WERI-Rb-1 (cell line): ENCODE data around the gene FBRSL1.
"Not testable (repeated sequence)": the region's sequence is repeated elsewhere in the genome, so short reads cannot be mapped to it uniquely, and the experiment has no call there.

ENCODE experiments used
- DNase-seq: peaks from one replicate; pipeline ENCODE4 v3.0.0-alpha.2; 2020
- H3K27ac ChIP-seq: fragments of 250-450 bp; sonication (Bioruptor Pico); 2 replicates; pipeline ENCODE4 v1.5.1; 2020; ENCODE audit warnings: mild to moderate bottlenecking, moderate library complexity
- H3K27me3 ChIP-seq: fragments of 250-450 bp; sonication (Bioruptor Pico); 2 replicates; pipeline ENCODE4 v1.5.1; 2021; ENCODE audit warnings: mild to moderate bottlenecking, low read depth, moderate library complexity; ENCODE audit not compliant: insufficient read depth, severe bottlenecking
- H3K36me3 ChIP-seq: fragments of 250-450 bp; sonication (Bioruptor Pico); 2 replicates; pipeline ENCODE4 v1.5.1; 2020; ENCODE audit warnings: mild to moderate bottlenecking, moderate library complexity
- H3K4me3 ChIP-seq: 2 replicates; pipeline ENCODE4 v1.5.1; 2011; ENCODE audit warnings: low read depth, mild to moderate bottlenecking, control low read depth, low read length
- H3K9me3 ChIP-seq: fragments of 250-450 bp; sonication (Bioruptor Pico); 2 replicates; pipeline ENCODE4 v1.5.1; 2021; ENCODE audit warnings: mild to moderate bottlenecking, moderate library complexity; ENCODE audit not compliant: severe bottlenecking
- TF ChIP-seq, protein P1 (sequence below): IDR thresholded peaks from 2 replicates; pipeline ENCODE4 v1.5.1; 2011; ENCODE audit warnings: low read depth, mild to moderate bottlenecking, control low read depth, inconsistent platforms, low read length

Gene FBRSL1

DNA sequence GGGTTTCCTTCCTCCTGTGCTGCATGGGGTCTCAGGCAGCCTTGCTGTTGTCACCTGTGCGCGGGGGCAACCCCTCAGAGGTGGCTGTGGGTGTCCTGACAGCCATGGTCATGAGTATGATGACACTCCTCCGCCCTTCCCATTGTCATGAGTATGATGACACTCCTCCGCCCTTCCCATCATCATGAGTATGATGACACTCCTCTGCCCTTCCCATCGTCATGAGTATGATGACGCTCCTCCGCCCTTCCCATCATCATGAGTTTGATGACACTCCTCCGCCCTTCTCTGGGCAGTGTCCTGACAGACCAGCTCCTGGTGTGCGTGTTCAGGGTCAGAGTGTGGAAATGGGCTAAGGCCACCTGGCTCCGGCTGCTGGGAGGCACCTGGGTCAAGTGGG is 40.0 kb downstream of the FBRSL1 start:
- Histone ChIP-seq H3K36me3 (peaks cover 17% of the 10 kb centered on the region), H3K9me3 (peaks cover 37% of the 10 kb centered on the region), H3K27me3 (no peaks in the 10 kb centered on the region), H3K4me3 (peak overlapping the region; percentile 35), H3K27ac (peak overlapping the region; percentile 99)
- TF ChIP-seq, protein P1, sequence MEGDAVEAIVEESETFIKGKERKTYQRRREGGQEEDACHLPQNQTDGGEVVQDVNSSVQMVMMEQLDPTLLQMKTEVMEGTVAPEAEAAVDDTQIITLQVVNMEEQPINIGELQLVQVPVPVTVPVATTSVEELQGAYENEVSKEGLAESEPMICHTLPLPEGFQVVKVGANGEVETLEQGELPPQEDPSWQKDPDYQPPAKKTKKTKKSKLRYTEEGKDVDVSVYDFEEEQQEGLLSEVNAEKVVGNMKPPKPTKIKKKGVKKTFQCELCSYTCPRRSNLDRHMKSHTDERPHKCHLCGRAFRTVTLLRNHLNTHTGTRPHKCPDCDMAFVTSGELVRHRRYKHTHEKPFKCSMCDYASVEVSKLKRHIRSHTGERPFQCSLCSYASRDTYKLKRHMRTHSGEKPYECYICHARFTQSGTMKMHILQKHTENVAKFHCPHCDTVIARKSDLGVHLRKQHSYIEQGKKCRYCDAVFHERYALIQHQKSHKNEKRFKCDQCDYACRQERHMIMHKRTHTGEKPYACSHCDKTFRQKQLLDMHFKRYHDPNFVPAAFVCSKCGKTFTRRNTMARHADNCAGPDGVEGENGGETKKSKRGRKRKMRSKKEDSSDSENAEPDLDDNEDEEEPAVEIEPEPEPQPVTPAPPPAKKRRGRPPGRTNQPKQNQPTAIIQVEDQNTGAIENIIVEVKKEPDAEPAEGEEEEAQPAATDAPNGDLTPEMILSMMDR = no peak
- DNase-seq = no peak

DNA sequence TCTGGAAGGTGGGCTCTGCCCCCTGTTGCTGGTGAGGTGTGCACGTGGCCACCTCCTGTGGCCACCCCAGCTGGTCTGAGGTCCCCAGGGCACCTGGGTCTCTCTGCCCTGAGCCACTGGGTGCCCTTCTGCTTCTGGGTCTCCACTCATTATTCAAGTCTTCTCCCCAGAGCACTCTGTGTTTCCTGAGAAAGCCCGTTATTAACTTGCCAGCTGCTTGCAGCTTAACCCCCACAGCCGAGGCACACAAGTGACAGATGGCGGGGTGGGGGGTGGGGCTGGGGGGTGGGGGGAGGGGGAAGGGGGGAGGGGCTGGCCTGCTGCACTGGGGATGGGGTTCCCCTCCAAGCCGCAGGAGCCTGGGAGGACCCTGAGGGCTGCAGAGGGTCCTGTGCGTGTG is 40.5 kb downstream of the FBRSL1 start:
- peaks cover 17% of the 10 kb centered on the region for H3K36me3 ChIP-seq
- DNase-seq = peak; percentile 85
- H3K4me3 ChIP-seq = peak overlapping the region; percentile 35
- peak overlapping the region; percentile 99 for H3K27ac ChIP-seq
- H3K27me3 ChIP-seq = no peaks in the 10 kb centered on the region
- TF ChIP-seq, protein P1 = no peak
- H3K9me3 ChIP-seq = peaks cover 37% of the 10 kb centered on the region

DNA sequence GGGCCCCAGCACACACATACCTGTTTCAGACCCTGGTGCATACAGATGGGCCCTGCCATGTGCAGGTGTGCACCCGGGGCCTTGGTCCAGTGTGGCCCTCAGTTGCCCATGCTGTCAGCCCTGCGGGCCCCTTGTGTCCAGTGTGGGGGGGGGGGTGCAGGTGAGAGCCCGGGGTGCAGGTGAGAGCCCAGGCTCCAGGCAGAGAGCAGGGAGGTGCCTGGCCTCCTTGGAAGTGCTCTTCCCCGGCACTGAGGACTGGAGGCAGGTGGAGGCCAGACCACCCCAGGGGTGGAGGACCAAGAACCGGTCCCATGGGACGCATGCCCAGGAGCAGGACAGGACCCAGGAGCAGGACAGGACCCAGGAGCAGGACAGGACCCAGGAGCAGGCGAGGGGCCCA is 40.9 kb downstream of the FBRSL1 start:
- Histone ChIP-seq H3K9me3 (peaks cover 41% of the 10 kb centered on the region), H3K4me3 (no peak overlapping the region), H3K36me3 (peaks cover 17% of the 10 kb centered on the region), H3K27me3 (no peaks in the 10 kb centered on the region), H3K27ac (peak overlapping the region; percentile 99)
- TF ChIP-seq, protein P1 = no peak
- no peak for DNase-seq

DNA sequence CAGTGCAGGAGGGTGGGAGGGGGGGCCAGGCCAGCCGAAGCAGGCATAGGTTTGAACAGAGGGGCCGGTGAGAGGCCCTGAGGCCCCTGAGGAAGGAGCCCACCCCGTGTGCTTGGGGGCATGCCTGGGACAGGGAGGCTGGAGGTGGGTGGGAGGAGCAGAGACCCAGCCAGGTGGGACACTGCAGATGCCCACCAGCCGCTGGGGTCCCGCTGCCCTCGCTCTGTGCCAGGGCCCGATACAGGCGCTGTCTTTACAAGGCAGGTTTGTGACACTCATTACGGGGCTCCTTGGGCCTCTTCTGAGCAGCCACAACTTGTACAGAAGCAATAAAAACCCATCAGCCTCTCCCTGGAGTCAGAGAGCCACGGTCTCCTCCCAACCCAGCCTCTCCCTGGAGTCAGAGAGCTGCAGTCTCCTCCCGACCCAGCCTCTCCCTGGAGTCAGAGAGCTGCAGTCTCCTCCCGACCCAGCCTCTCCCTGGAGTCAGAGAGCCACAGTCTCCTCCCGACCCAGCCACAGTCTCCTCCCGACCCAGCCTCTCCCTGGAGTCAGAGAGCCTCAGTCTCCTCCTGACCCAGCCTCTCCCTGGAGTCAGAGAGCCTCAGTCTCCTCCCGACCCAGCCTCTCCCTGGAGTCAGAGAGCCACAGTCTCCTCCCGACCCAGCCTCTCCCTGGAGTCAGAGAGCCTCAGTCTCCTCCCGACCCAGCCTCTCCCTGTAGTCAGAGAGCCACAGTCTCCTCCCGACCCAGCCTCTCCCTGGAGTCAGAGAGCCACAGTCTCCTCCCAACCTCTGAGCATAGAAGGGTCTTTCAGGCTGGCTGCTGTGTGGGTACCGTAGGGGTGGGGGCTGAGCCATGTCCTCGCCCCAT is 43.0 kb downstream of the FBRSL1 start:
- H3K4me3 ChIP-seq, H3K27ac ChIP-seq, H3K27me3 ChIP-seq: not testable (repeated sequence)
- peak; percentile 60 for DNase-seq
- Histone ChIP-seq H3K36me3 (peaks cover 17% of the 10 kb centered on the region), H3K9me3 (peaks cover 50% of the 10 kb centered on the region)

DNA sequence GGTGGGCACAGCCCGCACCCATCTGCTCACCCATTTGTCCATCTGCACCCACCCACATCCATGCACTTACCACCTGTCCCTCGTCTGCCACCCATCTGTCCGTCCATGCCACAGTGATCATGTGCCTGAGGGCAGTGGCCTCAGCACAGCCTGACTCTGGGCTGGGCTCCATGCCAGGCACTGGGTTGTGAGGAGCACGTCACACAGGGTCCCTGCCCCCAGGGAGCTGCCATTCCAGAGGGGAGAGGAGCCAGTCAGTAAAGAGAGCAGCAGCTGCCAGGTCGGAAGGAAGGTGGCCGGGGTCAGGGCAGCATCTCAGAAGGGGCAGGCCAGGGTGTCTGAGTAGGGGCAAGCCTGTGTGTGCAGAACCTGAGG is 43.6 kb downstream of the FBRSL1 start:
- Histone ChIP-seq H3K27me3 (no peaks in the 10 kb centered on the region), H3K4me3 (no peak overlapping the region), H3K9me3 (peaks cover 50% of the 10 kb centered on the region), H3K27ac (no peak overlapping the region), H3K36me3 (peaks cover 17% of the 10 kb centered on the region)
- no peak for DNase-seq
- TF ChIP-seq, protein P1 = no peak

DNA sequence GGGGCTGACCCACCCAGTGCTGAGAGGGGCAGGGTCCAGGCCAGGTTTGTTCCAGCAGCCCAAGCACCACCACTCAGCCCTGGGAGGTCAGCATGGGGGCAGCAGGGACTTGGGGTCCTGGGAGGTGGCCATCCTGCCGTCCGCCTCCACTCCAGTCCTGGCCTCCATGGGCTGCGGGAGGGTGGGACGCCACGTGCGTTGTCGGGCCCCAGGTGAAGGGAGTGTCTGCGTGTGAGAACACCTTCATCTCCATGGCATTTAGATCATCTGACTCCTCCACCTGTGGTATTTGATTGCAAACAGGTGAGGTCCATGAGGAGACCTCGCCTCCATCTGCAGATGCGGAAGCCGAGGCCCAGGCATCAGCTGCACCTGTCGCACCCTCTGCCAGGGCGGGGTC is 44.1 kb downstream of the FBRSL1 start:
- H3K27ac ChIP-seq = no peak overlapping the region
- peaks cover 17% of the 10 kb centered on the region for H3K36me3 ChIP-seq
- no peak overlapping the region for H3K4me3 ChIP-seq
- H3K9me3 ChIP-seq = peaks cover 50% of the 10 kb centered on the region
- TF ChIP-seq, protein P1 = no peak
- no peaks in the 10 kb centered on the region for H3K27me3 ChIP-seq
- DNase-seq = no peak
